ENCODE results near the gene C10orf71. TPM values are rescaled to one million over a fixed set of nuclear protein-coding genes. Genes with fewer than 3 reads are reported as not detected.

Gene C10orf71
- total RNA-seq, 2 donors from 2014 or later: not detected

DNA sequence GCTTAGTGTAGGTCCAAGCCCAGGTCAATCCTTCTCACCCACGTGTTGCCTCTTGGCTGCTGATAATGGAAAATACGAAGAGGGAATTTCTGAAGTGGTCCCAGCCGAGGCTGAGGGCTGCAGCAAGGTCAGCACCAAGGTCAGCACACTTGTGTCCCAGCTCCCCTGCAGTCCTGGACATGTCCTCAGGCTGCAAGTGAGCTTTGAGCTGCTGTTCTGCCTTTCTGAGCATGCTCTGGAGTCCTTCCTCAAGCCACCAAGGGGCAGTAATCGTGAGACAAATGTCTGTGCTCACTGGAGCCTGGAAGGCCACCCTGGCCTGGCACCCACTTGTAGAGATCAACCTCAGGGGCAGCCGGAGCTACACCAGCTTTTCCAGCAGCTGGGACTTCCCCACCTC, 68.6 kb downstream of the C10orf71 start:
- H3K4me1 Mint-ChIP-seq (ENCODE audit: low read depth): no peaks in the 10 kb centered on the region
- H3K9me3 Mint-ChIP-seq: no peaks in the 10 kb centered on the region
- H3K27me3 Mint-ChIP-seq (ENCODE audit: low read depth): peaks cover 11% of the 10 kb centered on the region
- ATAC-seq (replicated peaks in 1 of 2) (no peak), DNase-seq (no peak)
- H3K36me3 Mint-ChIP-seq (ENCODE audit: insufficient read depth in 2 of 2): no peaks in the 10 kb centered on the region
- no peak overlapping the region for H3K27ac Mint-ChIP-seq
- H3K4me3 Mint-ChIP-seq: no peak overlapping the region

DNA sequence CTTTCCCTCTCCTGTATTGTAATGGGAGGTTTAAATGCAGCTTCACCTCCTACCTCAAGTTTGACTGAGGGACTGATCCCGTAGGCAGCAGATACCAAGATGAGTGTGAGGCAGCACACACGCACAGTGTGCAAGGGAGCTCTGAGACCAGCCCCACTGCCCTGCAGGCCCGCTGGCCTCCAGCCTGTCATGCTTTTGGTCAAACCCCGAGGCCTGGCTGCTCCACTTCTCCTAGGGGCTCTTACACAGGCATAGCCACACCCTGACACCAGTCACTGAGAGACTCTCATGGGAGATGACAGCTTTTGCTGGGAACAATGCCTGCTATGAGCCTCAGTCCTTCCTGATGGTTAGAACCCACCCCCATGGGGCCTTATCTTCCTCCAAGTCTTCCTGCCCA, 69.3 kb downstream of the C10orf71 start:
- Mint-ChIP-seq H3K27ac (no peak overlapping the region), H3K27me3 (ENCODE audit: low read depth) (peaks cover 11% of the 10 kb centered on the region)

DNA sequence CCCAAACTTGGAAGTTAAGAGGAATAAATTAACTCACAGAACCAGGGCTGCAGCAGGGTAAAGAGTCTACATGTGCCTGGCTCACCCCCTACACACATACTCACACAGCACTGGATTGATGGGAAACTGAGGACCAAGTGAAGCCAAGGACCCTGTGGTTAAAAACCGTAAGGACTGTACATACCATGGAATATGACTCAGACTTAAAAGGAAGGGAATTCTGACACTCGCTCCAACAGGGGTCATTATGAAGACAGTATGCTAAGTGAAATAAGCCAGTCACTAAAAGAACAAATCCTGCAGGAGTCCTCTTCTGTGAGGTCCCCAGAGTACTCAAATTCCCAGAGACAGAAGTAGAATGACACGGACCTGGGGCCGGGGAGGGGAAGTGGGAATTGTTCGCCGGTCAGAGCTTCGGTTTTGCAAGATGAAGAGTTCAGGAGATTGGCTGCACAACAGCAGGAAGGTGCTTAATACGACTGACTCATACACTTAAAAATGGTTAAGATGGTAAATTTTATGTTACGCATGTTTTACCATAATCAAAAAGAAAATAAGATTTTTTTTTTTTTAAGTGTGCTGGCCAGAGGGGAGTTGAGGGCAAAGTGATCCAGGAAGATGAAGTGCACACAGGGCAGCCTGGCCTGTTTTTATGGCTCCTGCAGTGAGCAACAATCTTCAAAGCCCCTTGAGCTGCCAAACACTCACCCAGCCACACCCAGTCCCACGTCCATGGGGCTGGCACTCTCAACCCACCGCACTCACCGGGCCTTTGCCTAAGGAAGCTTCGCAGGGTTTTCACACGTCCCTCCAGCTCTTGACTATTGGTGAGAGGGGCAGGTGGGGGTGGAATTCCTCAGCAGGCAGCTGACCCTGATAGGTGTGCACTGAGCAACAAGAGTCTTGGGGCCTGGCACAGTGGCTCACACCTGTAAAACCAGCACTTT, 70.5 kb downstream of the C10orf71 start:
- DNase-seq (no peak), ATAC-seq (replicated peaks in 1 of 2) (no peak)
- no peaks in the 10 kb centered on the region for H3K4me1 Mint-ChIP-seq (ENCODE audit: low read depth)
- H3K9me3 Mint-ChIP-seq: no peaks in the 10 kb centered on the region
- no peak overlapping the region for H3K4me3 Mint-ChIP-seq
- no peak overlapping the region for H3K27ac Mint-ChIP-seq
- H3K27me3 Mint-ChIP-seq (ENCODE audit: low read depth): peaks cover 7% of the 10 kb centered on the region
- no peaks in the 10 kb centered on the region for H3K36me3 Mint-ChIP-seq (ENCODE audit: insufficient read depth in 2 of 2)

More for the DNA sequence above, 69.3 kb downstream of the C10orf71 start:
- Mint-ChIP-seq H3K36me3 (ENCODE audit: insufficient read depth in 2 of 2) (no peaks in the 10 kb centered on the region), H3K9me3 (no peaks in the 10 kb centered on the region), H3K4me1 (ENCODE audit: low read depth) (no peaks in the 10 kb centered on the region), H3K4me3 (no peak overlapping the region)
- DNase-seq (no peak), ATAC-seq (replicated peaks in 1 of 2) (no peak)

DNA sequence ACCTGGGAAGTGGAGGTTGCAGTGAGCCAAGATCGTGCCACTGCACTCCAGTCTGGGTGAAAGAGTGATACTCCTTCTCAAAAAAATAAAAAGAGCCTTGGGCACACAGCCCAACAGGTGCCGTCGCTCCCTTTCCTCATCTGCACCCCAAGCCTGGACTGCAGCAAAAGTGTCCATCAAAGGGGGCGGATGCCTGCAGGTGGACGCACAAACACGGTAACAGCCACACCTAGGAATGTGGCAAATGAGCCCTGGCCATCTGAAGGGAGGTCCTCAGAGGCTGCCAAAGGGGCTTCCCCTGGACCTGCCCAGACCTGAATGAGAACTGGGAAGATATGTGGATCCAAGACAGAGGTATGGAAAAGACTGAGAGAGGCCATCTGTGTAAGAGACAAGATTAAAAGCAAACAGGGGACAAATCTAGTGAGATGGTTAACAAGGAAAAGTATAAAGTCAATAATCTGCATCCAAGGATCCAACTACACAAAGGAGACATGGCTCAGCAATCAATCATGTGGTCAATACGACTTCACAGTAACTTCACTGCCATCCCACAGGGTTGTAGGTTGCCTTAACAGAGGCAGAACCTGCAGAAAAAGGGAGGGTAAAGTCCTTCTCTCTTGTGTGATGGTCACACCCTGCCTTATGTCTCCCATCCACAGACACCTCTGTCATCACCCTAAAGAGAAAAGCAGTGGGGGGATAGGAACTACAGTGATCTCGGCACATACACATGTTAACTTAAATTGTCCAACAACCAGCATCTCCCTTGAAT, 71.5 kb downstream of the C10orf71 start:
- no peaks in the 10 kb centered on the region for H3K27me3 Mint-ChIP-seq (ENCODE audit: low read depth)
- no peak overlapping the region for H3K27ac Mint-ChIP-seq
- no peak overlapping the region for H3K4me3 Mint-ChIP-seq
- H3K9me3 Mint-ChIP-seq: no peaks in the 10 kb centered on the region
- no peaks in the 10 kb centered on the region for H3K4me1 Mint-ChIP-seq (ENCODE audit: low read depth)
- ATAC-seq (replicated peaks in 1 of 2) (no peak), DNase-seq (no peak)
- no peaks in the 10 kb centered on the region for H3K36me3 Mint-ChIP-seq (ENCODE audit: insufficient read depth in 2 of 2)

DNA sequence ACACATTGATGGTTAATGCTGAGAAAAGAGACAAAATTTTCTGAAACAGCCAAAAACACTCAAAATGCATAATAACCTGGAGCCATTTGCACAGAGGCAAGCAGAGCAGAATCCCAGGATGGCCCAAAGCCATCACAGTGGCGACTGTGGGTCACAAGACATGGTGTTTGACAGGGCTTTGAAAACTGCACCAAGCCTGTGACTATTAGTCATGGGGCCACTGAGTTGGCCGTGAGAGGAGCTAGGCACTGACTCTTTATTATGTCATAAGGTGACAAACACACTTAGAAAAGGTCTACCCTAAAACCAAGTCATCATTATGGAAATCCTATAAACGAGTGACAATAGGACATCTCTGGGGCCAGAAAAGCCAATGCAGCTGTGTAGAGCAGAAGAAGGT, 73.0 kb downstream of the C10orf71 start:
- H3K9me3 Mint-ChIP-seq: no peaks in the 10 kb centered on the region
- no peaks in the 10 kb centered on the region for H3K27me3 Mint-ChIP-seq (ENCODE audit: low read depth)
- H3K36me3 Mint-ChIP-seq (ENCODE audit: insufficient read depth in 2 of 2): no peaks in the 10 kb centered on the region
- no peak overlapping the region for H3K27ac Mint-ChIP-seq
- ATAC-seq (replicated peaks in 1 of 2) (no peak), DNase-seq (no peak)
- no peak overlapping the region for H3K4me3 Mint-ChIP-seq
- H3K4me1 Mint-ChIP-seq (ENCODE audit: low read depth): no peaks in the 10 kb centered on the region

DNA sequence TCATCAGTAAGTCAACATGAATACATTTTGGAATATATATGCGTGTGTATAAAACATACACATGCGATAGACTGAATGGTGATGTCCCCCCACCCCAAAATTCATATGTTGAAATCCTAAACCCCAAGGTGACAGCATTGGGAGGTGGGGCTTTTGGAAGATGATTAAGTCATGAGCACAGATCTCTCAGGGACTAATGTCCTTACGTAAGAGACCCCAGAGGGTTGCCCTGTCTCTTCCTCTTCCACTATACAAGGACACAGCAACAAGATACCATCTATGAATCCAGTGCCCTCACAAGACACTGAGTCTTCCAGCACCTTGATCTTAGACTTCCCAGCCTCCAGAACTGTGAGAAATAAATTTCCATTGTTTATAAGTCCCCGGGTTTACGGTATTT, 74.4 kb downstream of the C10orf71 start:
- H3K27me3 Mint-ChIP-seq (ENCODE audit: low read depth): no peaks in the 10 kb centered on the region
- H3K4me3 Mint-ChIP-seq: no peak overlapping the region
- H3K36me3 Mint-ChIP-seq (ENCODE audit: insufficient read depth in 2 of 2): no peaks in the 10 kb centered on the region
- no peaks in the 10 kb centered on the region for H3K9me3 Mint-ChIP-seq
- ATAC-seq (replicated peaks in 1 of 2) (no peak), DNase-seq (no peak)
- no peaks in the 10 kb centered on the region for H3K4me1 Mint-ChIP-seq (ENCODE audit: low read depth)
- H3K27ac Mint-ChIP-seq: no peak overlapping the region

DNA sequence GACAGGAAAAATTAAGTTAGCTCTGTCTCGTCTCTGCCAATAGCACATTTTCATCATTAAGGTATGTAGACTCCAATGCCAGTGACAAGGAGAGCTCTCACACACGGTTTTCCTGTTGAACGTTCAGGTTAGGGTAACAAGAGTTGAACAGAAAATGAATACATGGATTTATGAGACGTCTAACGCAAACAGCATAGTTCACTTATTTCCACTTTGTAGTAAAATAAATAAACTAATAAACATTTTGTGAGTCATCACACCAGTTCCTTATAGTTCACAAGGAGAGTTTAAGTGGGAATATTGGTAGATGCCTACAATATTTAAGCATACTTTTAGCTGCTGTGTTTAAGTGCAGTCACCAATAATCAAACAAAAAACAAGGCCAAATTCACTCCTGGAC, 75.8 kb downstream of the C10orf71 start:
- DNase-seq: no peak
- Mint-ChIP-seq H3K4me3 (no peak overlapping the region), H3K36me3 (ENCODE audit: insufficient read depth in 2 of 2) (no peaks in the 10 kb centered on the region), H3K9me3 (no peaks in the 10 kb centered on the region), H3K27me3 (ENCODE audit: low read depth) (no peaks in the 10 kb centered on the region), H3K27ac (no peak overlapping the region), H3K4me1 (ENCODE audit: low read depth) (no peaks in the 10 kb centered on the region)
- no peak for ATAC-seq (replicated peaks in 1 of 2)

DNA sequence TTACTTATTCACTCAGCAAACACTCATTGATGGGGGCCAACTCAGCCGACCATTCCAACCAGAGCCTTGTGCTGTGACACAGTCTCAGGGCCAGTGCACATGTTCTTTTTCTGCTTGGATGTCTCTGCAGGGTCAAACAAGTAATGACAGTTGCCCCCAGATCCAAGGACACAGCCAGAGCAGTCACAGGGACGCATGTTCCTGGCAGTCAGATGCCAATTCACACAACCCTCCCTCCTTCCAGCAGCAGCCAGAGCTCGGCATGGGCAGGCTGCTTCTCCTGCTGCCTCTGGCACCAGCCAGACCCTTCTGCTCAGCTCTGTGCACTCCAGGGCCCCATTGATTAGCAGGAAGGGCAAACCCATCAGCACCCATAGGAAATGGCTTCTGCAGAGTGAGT, 76.6 kb downstream of the C10orf71 start:
- H3K27me3 Mint-ChIP-seq (ENCODE audit: low read depth): no peaks in the 10 kb centered on the region
- H3K36me3 Mint-ChIP-seq (ENCODE audit: insufficient read depth in 2 of 2): no peaks in the 10 kb centered on the region
- H3K27ac Mint-ChIP-seq: no peak overlapping the region
- no peak overlapping the region for H3K4me3 Mint-ChIP-seq
- H3K4me1 Mint-ChIP-seq (ENCODE audit: low read depth): no peaks in the 10 kb centered on the region
- H3K9me3 Mint-ChIP-seq: no peaks in the 10 kb centered on the region
- DNase-seq (no peak), ATAC-seq (replicated peaks in 1 of 2) (no peak)

Other genes with a start within 250 kb of the C10orf71 start
- gene VSTM4, start 183.6 kb upstream of the C10orf71 start, total RNA-seq: under 1 TPM in 1 of 2 donors, not detected in 1; 0.25 TPM
- gene FAM170B, start 165.1 kb upstream of the C10orf71 start, total RNA-seq: under 1 TPM in 1 of 2 donors, not detected in 1; 0.16 TPM
- 10 to 100 TPM; 22.5 to 88.0 TPM for gene TMEM273, start 110.8 kb upstream of the C10orf71 start, total RNA-seq
- not detected for gene DRGX, start 96.9 kb downstream of the C10orf71 start, total RNA-seq
- gene ERCC6, start 240.0 kb downstream of the C10orf71 start, total RNA-seq: 10 to 100 TPM; 29.4 to 33.6 TPM